ENCODE data around the gene DHX32.
"Not testable (repeated sequence)": the region's sequence is repeated elsewhere in the genome, so short reads cannot be mapped to it uniquely, and the experiment has no call there.

DHX32 gene, protein sequence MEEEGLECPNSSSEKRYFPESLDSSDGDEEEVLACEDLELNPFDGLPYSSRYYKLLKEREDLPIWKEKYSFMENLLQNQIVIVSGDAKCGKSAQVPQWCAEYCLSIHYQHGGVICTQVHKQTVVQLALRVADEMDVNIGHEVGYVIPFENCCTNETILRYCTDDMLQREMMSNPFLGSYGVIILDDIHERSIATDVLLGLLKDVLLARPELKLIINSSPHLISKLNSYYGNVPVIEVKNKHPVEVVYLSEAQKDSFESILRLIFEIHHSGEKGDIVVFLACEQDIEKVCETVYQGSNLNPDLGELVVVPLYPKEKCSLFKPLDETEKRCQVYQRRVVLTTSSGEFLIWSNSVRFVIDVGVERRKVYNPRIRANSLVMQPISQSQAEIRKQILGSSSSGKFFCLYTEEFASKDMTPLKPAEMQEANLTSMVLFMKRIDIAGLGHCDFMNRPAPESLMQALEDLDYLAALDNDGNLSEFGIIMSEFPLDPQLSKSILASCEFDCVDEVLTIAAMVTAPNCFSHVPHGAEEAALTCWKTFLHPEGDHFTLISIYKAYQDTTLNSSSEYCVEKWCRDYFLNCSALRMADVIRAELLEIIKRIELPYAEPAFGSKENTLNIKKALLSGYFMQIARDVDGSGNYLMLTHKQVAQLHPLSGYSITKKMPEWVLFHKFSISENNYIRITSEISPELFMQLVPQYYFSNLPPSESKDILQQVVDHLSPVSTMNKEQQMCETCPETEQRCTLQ

DNA sequence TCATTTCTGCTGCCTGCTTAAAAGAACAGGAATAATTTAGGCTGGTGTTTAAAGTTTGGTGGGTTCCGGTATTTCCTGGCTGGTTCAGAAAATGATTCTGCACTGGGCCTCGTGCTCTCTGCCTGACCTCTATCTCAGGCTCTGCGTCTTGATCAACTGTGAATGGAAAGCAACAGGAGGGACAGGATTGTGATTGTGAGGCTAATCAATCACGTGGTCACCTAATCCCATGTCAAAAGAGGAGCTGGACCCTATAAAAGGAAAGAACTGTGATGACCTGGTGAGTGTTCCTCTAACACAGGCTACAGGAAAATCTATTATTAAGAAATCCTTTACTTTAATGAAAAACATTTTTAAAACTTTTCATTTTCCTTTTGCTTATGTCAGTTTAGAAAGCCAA, at the start of gene DHX32:
Gene DHX32 (minus strand): TSS at position 101 of the 400 bp plus-strand sequence. CDS start 468 bp downstream, outside the sequence.
- DNase-seq, result no peak

DNA sequence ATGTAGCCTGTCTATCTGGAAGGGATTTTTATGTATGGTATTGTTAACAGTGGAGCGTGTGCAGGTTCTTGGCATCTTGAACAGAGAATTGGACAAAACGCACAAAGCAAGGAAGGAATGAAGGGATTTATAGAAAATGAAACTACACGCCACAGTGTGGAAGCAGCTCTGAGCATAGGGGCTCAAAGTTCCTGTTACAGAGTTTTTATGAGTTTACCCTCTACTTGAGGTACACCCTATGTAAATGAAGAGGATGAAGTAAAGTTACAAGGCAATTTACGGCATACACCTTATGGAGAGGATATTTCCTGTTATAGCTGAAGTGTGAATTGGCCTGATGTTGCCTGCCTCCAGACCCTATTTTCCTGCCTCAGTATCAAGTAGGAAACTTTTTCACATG, 48.5 kb upstream of the DHX32 start:
- DNase-seq, result no peak

DNA sequence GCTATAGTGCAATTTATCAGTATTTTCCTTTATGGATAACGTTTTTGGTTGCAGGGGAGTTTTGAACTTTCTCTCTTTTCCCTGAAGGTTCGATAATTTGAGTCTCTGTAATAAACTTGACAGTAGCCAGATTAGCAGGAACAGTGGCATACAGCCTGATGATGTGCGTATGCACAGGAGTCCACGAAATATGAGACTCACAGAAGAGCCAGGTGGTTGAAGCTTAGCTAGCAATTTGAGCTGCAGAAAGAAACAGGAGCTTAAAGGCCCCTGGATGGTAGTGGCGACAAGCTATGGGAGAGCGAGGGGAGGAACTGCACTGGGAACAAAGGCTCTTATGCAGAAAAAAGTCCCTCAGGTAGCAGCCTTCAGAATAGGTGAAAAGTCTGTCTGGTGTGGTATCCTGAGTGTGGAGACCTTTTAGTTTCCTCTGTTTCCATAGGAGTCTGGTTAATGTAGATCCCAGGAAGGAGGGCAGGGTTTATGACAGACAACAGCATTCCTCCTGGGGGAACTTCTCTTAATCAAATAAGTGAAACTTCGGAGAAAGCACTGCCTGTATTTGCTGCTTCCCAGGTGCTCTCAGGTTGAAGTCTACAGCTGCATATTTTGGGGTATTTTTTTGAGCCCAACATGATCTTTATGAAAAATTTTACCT, 48.0 kb upstream of the DHX32 start:
- DNase-seq, result no peak

DNA sequence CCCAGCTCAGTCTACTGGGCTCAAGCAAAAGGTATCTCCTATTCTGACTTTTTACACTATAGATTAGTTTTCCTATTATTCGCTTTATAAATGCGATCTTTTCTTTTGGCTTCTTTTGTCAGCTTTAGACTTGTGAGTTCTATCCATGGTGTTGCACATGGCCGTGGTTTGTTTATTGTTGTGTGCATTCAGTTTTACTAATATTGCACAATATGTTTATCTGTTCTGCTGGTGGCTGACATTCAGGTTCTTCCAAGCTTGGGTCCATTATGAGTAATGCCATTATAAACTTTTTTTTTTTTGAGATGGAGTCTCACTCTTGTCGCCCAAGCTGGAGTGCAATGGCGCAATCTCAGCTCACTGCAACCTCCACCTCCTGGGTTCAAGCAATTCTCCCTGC, 46.2 kb upstream of the DHX32 start:
- DNase-seq, result not testable (repeated sequence)

DNA sequence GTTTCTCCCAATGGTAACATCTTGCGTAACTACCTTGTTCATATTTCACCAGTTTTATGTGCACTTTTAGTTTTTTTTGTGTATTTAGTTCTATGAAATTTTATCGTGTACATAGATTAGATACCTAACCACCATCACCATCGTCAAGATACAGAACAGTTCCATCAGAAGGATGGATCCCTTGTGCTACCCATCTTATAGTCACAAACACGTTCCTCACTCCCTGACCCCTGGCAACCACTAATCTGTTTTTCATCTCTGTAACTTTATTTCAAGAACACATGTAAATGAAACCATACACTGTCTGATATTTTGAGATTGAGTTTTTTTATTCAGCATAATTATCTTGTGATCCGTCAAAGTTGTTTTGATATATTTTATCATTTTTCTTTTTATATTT, 45.2 kb upstream of the DHX32 start:
- DNase-seq, result no peak

DNA sequence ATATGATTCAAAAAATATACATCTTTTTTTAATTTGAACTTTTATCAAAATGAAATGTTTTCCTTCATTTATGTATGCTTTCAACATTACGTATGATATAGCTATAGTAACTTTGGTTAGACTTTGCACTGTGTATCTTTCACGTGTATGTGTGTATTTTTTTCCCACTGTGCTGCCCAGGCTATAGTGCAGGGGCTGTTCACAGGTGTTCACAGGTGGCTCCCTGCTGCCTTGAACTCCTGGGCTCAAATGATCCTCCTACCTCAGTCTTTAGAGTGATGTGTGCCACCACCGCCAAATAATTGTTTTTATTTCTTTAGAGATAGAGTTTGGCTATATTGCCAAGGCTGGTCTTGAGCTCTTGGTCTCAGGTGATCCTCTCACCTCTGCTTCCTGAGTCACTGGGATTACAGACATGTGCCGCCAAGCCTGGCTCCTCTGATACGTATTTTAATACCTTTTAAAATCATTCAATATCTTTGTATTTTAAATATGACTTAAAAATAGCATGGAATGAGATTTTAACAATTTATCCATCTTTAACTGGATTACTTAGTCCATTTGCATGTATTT, 44.3 kb upstream of the DHX32 start:
- no peak for DNase-seq

DNA sequence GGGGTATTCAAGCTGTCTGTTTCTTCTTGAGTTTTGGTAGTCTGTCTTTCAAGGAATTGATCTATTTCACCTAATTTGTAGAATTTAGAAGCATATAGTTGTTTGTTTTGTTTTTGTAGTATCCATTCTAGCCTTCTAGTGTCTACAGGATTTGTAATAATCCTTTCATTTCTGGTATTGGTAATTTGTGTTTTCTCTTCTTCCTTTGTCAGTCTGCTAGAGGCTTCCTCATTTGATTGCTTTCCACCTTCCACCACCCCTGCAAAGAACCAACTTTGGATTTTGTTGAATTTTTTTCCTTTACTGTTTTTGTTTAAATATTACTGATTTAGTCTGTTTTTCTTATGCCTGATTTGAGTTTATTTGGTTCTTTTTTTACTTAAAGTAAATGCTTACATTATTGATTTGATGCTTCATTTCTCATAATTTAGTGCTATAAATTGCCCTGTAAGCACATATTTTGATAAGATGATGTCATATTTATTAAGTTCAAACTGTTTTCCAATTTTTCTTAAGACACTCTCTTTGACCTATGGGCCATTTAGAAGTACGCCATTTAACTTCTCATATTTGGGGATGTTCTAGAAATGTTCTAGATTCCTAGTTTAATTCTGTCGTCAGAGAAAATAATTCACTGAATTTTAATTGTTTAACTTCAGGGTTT, 40.7 kb upstream of the DHX32 start:
- peak; percentile 59 for DNase-seq

DNA sequence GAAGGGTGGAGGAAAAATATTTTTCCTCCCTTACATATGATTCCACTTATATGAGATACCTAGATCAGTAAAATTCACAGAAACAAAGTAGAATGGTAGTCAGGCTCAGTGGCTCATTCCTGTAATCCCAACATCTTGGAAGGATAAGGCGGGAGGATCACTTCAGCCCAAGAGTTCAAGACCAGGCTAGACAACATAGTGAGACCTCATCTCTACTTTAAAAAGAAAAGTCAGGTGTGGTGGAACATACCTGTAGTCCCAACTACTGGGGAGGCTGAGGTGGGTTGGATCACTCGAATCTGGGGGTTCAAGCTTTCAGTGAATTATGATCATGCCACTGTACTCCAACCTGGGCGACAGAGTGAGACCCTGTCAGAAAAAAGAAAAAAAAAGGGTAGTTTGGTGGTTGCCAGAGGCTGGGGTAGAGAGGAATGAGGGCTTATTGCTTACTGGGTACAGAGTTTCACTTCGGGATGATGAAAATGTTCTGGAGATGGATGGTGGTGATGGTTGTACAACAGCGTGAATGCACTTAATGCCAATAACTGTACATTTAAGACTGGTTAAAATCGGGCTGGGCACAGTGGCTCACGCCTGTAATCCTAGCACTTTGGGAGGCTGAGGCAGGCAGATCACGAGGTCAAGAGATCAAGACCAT, 36.7 kb upstream of the DHX32 start:
- DNase-seq, result not testable (repeated sequence)

DNA sequence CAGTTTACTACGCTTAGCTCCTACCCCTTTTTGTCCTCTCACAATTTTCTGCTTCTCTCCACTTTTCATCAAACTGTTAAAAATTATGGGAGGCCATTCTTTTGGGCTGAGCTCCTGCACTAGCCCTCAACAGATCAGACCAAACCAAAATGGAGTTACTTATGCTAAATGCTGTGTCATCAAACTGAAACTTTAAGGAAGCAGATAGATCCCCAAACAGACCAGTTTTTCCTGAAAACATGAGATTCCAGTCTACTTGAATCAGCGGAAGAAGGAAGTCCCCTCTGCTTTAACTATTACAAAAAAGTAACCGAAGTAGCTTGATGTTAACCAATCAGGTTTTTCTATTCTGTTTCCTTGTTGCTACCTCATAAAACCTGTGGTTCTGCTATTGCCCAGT, 35.9 kb upstream of the DHX32 start:
- no peak for DNase-seq

DNA sequence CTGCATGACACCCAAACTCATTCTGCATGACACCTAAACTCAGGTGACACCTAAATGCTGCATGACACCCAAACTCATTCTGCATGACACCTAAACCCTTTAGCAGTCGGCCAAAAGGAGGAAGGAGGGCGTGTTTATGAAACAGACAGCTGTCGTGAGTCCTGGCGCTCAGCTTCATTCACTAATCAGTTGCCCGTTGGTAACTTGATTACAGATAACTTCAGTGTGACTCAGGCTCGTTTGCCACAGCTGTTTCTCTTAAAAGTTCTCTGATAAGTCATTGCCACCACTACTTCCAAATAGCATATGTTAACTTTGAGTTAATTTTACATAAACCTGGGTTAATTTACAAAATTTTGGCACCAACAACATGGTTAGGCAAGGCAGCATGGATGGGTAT, 32.2 kb upstream of the DHX32 start:
- peak; percentile 87 for DNase-seq

DNA sequence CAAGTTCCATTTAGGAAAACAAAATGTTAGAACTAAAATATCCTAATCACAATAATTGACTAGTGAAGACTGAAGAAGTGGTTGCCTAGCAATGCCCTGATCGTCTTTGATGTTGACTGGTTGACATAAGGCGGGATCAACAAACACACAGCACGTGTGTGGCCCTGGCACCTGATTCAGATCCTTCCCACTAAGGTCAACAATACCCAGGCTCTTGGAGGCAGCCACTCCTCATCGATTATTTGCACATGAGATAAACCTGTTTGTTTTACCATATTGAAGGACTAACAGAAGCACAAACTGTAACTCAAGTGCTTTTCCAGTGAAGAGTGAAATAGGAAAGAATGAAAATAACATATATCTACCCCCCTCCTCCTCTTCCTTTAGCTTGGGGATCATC, 30.9 kb upstream of the DHX32 start:
- no peak for DNase-seq

DNA sequence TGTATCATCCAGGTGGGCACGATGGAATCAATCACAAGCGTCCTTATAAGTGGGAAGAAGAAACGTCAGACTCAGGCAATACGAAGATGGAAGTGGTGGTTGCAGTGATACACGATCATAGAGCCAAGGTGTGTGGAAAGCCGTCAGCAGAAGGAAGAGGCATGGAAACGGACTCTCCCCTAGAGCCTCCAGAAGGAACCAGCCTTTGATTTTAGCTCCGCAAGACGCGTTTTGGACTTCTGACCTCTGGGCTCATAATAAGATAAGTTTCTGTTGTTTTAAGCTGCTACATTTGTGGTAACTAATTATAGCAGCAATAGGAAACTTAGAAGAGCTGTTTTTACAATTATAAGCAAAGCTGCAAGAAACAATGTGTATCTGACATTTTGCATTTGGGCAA, 30.1 kb upstream of the DHX32 start:
- no peak for DNase-seq

DNA sequence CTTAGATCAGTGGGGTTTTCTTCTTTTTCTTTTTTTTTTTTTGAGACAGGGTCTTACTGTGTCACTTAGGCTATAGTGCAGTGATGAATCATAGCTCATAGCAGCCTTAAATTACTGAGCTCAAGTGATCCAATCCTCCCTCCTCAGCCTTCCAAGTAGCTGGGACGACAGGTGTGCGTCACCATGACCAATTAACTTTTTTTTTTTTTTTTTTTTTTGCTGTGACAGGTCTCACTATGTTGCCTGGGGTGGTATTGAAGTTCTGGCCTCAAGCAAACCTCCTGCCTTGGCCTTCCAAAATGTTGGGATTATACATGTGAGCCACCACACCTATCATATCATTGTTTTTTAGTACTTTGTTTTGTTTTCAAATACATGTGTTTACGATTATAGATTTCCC, 28.4 kb upstream of the DHX32 start:
- DNase-seq, result not testable (repeated sequence)

DNA sequence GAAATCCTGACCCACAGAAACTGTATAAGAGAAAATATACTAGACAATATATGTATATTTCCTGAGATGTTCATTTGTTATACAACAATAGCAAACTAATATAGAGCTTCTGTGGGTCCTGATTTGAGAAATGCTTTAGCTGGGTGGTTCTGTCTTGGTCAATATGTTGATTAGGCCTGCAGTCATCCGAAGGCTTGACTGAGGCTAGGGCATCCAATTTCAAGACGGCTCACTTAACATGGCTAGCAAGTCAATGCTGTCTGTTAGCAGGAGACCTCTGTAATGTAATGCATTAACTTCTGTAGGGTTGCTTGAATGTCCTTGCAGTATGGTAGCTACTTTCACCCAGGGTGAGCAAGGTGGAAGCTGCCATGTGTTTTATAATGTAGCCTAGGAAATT, 27.7 kb upstream of the DHX32 start:
- not testable (repeated sequence) for DNase-seq

DNA sequence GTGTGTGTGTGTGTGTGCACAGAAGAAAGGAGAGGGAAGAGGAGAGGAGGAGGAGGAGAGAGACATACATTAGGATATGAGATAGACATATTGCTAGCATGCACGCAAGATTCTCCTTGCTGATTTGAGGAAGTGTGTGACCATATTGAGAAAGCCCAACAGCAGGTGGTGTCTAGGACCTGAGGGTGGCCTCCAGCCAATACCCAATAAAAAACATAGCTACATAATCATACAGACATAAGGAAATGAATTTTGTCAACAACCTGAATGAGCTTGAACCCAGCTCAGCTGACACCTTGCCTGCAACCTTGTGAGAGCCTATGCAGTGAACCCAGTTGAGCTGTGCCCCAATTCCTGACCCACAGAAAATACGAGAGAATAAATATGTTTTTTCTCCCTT, 26.5 kb upstream of the DHX32 start:
- peak; percentile 37 for DNase-seq

DNA sequence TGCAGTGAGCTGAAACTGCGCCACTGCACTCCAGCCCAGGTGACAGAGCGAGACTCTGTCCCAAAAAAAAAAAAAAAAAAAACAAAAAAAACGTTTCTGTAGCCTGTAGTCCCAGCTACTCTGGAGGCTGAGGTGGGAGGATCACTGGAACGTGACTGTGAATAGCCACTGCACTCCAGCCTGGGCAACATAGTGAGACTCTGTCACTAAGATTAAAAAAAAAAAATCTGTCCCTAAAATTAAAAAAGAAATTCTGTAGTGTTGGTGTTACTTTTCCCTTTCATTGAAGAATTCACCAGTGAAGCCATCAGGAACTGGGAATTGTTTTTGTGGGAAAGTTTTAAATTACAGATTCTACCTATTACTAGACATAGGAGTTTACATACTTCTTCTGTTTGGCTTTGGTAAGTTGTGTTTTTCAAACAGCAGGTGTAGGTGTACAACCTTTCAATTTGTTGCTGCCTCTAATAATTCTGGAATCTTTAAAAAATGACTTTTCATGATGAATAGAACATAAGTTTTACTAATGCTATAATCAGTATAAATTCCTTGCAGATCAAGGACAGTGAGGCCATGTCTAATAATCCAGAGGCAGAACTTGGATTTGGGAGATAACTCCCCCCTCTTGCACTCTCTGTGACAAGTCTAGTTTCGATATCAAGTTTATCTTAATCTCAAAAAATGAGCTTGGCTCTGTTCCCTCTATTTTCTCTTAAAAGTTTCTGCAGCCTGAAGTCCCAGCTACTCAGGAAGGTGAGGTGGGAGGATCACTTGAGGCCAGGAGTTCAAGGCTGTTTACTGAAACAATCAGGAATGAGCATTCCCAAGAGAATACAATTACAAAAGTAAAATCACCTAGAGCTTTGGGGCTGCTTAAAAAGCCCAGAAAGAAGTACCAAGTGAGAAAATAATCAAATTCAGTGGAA, 24.2 kb upstream of the DHX32 start:
- peak; percentile 54 for DNase-seq

DNA sequence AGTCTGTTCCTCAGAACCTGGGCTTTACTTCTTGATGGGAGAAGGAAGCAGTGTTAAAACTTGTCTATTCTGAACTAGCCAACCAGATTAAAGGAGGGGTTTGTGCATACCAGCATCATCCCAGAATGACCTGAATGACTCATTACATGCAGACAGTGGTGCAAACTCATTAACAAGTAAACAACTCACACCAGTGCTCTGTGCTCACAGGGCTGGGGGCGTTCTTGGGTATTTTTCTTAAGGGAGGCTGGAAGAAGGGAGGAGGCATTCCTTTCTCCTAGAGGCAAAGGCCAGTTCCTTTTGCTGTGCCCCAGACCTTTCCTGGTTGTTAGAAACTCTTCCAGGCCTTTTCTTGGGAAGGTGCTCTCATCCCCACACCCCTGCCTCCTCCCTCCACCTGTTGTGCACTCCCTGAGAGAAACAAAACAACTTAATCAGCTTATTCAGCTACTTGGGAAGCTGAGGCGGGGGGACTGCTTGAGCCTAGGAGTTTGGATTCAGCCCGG, 22.1 kb upstream of the DHX32 start:
- DNase-seq, result not testable (repeated sequence)

DNA sequence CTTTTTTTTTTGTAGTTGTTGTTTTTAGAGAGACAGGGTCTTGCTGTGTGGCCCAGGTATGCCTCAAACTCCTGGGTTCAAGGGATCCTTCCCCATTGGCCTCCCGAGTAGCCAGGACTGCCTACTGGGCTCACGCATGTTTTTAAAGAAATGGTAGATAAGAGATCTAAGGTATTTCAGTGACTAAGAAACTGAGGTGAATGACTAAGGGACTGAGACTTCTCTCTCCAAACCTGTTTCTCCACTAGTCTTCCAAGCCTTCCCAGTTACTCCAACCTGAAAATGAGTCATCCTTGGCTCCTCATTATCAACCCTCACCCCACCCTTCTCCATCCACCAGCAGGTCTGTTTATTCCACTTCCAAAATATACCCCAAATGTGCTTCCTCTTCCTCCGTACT, 19.9 kb upstream of the DHX32 start:
- DNase-seq, result not testable (repeated sequence)

DNA sequence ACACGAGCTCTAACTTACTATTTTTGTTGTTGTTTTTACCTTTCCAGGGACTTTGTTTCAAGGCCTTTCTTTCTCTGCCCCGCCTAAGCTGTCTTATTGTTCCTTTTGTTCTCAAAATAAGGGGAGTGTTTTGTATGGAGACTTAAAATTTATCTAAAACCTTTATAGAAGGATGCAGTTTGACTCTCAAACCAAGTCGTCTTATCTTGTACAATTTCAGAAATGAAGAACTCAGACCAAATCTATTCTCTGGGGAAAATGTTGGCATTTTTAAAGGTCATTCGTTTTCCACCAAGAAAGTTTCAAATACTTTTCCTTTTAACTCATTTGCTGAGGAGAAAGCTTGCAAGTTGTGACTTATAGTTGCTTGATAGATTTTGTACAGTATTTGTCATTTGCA, 16.2 kb upstream of the DHX32 start:
- not testable (repeated sequence) for DNase-seq

DNA sequence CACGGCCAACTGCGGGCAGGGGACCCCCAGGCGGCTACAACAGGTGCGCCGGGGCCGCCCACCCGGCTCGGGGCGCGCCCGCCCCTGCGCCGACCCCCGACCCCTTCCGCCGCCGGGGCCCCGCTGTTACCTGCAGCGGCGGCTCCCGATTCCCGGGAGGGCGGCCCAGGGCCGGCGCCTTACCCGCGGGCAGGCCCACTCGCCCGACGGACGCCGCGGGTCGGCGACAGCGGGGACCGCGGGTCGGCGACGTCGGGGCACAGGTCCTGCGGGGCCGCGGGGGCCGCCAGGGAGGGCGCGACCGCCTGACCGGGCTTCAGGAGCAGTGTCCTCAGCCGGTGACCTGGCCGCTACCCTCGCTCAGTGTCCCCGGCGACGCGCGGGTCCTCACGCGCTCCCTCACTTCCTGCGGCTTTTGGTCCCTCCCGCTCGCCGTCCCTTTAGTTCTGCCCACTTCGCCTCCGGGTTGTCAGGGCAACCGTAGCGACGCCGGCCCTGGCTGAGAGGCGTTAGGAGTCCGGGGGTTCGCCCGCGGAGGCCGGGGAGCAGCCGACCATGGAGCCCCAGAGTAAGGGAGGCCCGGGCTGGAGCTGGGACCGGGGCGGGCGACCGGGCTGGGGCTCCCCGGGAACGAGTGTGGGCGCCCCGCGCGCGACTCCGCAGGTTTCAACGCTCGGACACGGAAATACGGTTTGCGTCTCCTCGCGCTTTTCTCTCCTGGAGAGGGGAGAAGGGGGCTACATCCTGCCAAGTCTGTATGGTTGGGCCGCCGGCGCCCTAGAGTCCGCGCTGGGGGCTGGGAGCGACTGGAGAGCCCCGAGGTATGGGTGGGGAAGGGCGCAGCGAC, 15.2 kb upstream of the DHX32 start, which contains the start of gene FANK1:
Gene FANK1 (plus strand): TSS at position 477 of the 847 bp plus-strand sequence. CDS start 79 bp downstream, at position 556.
- DNase-seq, result peak; percentile 91

Measured in OCI-M1 (cell line).